ENCODE data around the gene COL5A2. TPM values are rescaled to one million over a fixed set of nuclear protein-coding genes. Genes with fewer than 3 reads are reported as not detected.

COL5A2 gene
- total and polyA plus RNA-seq, 9 of the 15 experiments (the other 6 are each of a cell fraction or from before 2014, with no cell fraction given): 0.01 to 0.54 (median 0.19) TPM

DNA sequence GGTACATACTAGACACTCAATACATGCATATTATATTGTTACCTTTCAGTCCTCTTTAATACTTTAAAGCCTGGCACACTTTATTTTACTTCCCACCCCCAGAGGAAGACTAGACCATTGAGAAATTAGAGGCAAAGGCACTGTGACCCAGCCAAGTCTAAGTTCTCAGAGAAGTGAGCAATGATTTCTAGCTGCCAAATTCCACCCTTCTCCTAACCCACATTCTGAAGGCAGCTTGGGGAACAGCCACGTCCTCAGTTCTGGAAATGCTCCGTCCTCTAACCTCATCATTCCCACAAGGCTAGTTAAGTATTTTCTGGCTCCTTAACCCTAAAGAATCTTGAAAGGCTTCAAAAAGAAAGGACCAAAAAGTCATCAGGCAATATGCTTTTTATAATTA is 86.6 kb downstream of the COL5A2 start (continued):
- TF ChIP-seq ASH1L (IDR thresholded peaks at IDR 0.05; ENCODE audit: borderline replicate concordance, low read depth, partially characterized antibody) (no peak), ZNF253 (CRISPR knock-in tag; conservative IDR thresholded peaks at IDR 0.05) (no peak), SRSF1 (IDR thresholded peaks at IDR 0.05; ENCODE audit: low read depth, low read length) (no peak), MBD2 (IDR thresholded peaks at IDR 0.05; ENCODE audit: borderline replicate concordance, low read depth) (no peak), ZNF511 (CRISPR knock-in tag; IDR thresholded peaks at IDR 0.05) (no peak)

- Histone ChIP-seq H2AFZ (ENCODE audit: low read depth, low read length) (no peak overlapping the region), H3K79me2 (ENCODE audit: control insufficient read depth, insufficient read depth, low read length) (no peaks in the 10 kb centered on the region), H3K9ac (ENCODE audit: insufficient read depth in 1 of 2, low read depth in 2 of 2, low read length in 2 of 2) (no peak overlapping the region), H3K36me3 (ENCODE audit: control insufficient read depth, insufficient read depth, low read length) (no peaks in the 10 kb centered on the region), H3K27me3 (ENCODE audit: control insufficient read depth in 2 of 2, insufficient read depth in 2 of 2, low read length in 2 of 2) (no peaks in the 10 kb centered on the region), H4K20me1 (replicated peaks; ENCODE audit: control insufficient read depth, insufficient read depth, low read length) (no peaks in the 10 kb centered on the region), H3K27ac (ENCODE audit: extremely low read depth, low read depth, low read length) (no peak overlapping the region), H3K9me1 (ENCODE audit: control insufficient read depth, insufficient read depth, low read length) (no peaks in the 10 kb centered on the region), H3K4me1 (replicated peaks in 1 of 2; ENCODE audit: control insufficient read depth in 2 of 2, insufficient read depth in 2 of 2, low read length in 2 of 2) (no peaks in the 10 kb centered on the region), H3K4me3 (no peak overlapping the region), H3K4me2 (ENCODE audit: insufficient read depth, low read length) (no peak overlapping the region), H3K9me3 (replicated peaks; ENCODE audit: control insufficient read depth, insufficient read depth, low read depth, low read length) (no peaks in the 10 kb centered on the region)
- ChIA-PET POLR2A (no interaction called here), CTCF (ENCODE audit: low intra/inter-chr PET ratio) (no interaction called here)
- WGBS (ENCODE audit: insufficient coverage, low coverage, missing lambda C conversion rate): 0% methylated on average over 1 of the region's 1 CpG
- DNase-seq (ENCODE audit: extremely low read depth in 1 of 4, low spot score in 3 of 4): no peak
- no peak for TF ChIP-seq KLF1 (tag; IDR thresholded peaks at IDR 0.05)
- no peak for TF ChIP-seq ETV5 (CRISPR knock-in tag; IDR thresholded peaks at IDR 0.05; ENCODE audit: low read depth)
- TF ChIP-seq, protein P1, sequence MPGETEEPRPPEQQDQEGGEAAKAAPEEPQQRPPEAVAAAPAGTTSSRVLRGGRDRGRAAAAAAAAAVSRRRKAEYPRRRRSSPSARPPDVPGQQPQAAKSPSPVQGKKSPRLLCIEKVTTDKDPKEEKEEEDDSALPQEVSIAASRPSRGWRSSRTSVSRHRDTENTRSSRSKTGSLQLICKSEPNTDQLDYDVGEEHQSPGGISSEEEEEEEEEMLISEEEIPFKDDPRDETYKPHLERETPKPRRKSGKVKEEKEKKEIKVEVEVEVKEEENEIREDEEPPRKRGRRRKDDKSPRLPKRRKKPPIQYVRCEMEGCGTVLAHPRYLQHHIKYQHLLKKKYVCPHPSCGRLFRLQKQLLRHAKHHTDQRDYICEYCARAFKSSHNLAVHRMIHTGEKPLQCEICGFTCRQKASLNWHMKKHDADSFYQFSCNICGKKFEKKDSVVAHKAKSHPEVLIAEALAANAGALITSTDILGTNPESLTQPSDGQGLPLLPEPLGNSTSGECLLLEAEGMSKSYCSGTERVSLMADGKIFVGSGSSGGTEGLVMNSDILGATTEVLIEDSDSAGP (CRISPR knock-in tag; IDR thresholded peaks at IDR 0.05): no peak
- TF ChIP-seq E2F3 (CRISPR knock-in tag; IDR thresholded peaks at IDR 0.05): no peak
- ATAC-seq: no peak
- no peak for FAIRE-seq
- BruUV-seq (replicated peaks): no TSS peak
- intact Hi-C loops (cut with micrococcal nuclease): loop anchor here (5.0 kb wide), 2 partner anchors 196 to 569 kb away; no protein-coding TSS in a partner anchor
- in situ Hi-C loops (cut with MboI): no loop called here
These were observed 88.3 kb downstream of the COL5A2 start for GRCh38 chr2:189091253-189091652.
